HepG2 (cell line): ENCODE results near the gene PLEKHG2. TPM values are rescaled to one million over a fixed set of nuclear protein-coding genes. Genes with fewer than 3 reads are reported as not detected.

Experiments used
- ETV5 ChIP-seq: IDR thresholded peaks from 2 replicates; pipeline ENCODE4 v1.6.1; 2018; ENCODE audit warnings: missing biosample characterization, missing genetic modification reagents, inconsistent platforms, borderline replicate concordance
- GABPA ChIP-seq, 2 experiments: IDR thresholded peaks; 2 replicates each; pipeline ENCODE4 v1.6.1; 2011 to 2016; ENCODE audit warnings: low read depth in 2 of 2, low read length in 1 of 2, missing biosample characterization in 1 of 2, missing genetic modification characterization in 1 of 2
- HNRNPLL ChIP-seq: fragments of 200-400 bp; formaldehyde crosslinking; IDR thresholded peaks from 2 replicates; pipeline ENCODE4 v1.6.1; 2017; ENCODE audit warnings: mild to moderate bottlenecking, low read depth, low read length; ENCODE audit not compliant: poor library complexity, severe bottlenecking
- HOXA3 ChIP-seq: sonication (generic); formaldehyde crosslinking; IDR thresholded peaks from 2 replicates; pipeline ENCODE4 v1.5.0; 2020; ENCODE audit warnings: missing genetic modification reagents
- LCORL ChIP-seq, 2 experiments: fragments of 450-650 bp in 1 of 2; sonication (generic) in 1 of 2; formaldehyde crosslinking in 1 of 2; IDR thresholded peaks; 2 replicates each; pipeline versions ENCODE4 v1.5.0 to v1.6.1; 2017 to 2020; ENCODE audit warnings: antibody characterized with exemption in 1 of 2, missing genetic modification reagents in 1 of 2
- MAFF ChIP-seq: IDR thresholded peaks from 2 replicates; pipeline ENCODE4 v1.6.1; 2011; ENCODE audit warnings: low read depth, low read length, improper control_type of control experiment
- MAFK ChIP-seq, 2 experiments: IDR thresholded peaks in 1 of 2; conservative IDR thresholded peaks in 1 of 2; 2 replicates each; pipeline ENCODE4 v1.6.1; 2011; ENCODE audit warnings: improper control_type of control experiment in 2 of 2, low read length in 2 of 2
- MAZ ChIP-seq, 2 experiments: sonication (generic) in 1 of 2; formaldehyde crosslinking in 1 of 2; IDR thresholded peaks; 2 replicates each; pipeline versions ENCODE4 v1.5.0 to v1.6.1; 2012 to 2020; ENCODE audit warnings: low read depth in 2 of 2, mild to moderate bottlenecking in 2 of 2, borderline replicate concordance in 1 of 2, improper control_type of control experiment in 1 of 2, low read length in 1 of 2, missing genetic modification reagents in 1 of 2, moderate library complexity in 1 of 2
- MXD4 ChIP-seq: IDR thresholded peaks from 2 replicates; pipeline ENCODE4 v1.6.1; 2016; ENCODE audit warnings: mild to moderate bottlenecking, missing biosample characterization, missing genetic modification reagents
- NFYC ChIP-seq: IDR thresholded peaks from 2 replicates; pipeline ENCODE4 v1.6.1; 2016; ENCODE audit warnings: missing genetic modification reagents, missing compliant biosample characterization
- RBM39 ChIP-seq: fragments of 200-400 bp; formaldehyde crosslinking; IDR thresholded peaks from one replicate; pipeline ENCODE4 v1.6.1; 2018; ENCODE audit warnings: antibody characterized with exemption, mild to moderate bottlenecking, low read depth, low read length; ENCODE audit not compliant: poor library complexity, severe bottlenecking
- SNRNP70 ChIP-seq: fragments of 200-400 bp; formaldehyde crosslinking; IDR thresholded peaks from 2 replicates; pipeline ENCODE4 v1.6.1; 2017; ENCODE audit warnings: mild to moderate bottlenecking, low read depth, low read length, moderate library complexity
- ZBTB3 ChIP-seq: sonication (generic); formaldehyde crosslinking; IDR thresholded peaks from 2 replicates; pipeline ENCODE4 v1.4.0; 2020; ENCODE audit warnings: low read depth, mild to moderate bottlenecking, moderate library complexity, missing genetic modification reagents, borderline replicate concordance
- ZNF350 ChIP-seq: sonication (generic); formaldehyde crosslinking; IDR thresholded peaks from 2 replicates; pipeline ENCODE4 v1.4.0; 2020; ENCODE audit warnings: mild to moderate bottlenecking, low read depth, missing genetic modification reagents, borderline replicate concordance
- ZNF703 ChIP-seq: sonication (generic); formaldehyde crosslinking; IDR thresholded peaks from 2 replicates; pipeline ENCODE4 v1.5.1; 2020; ENCODE audit warnings: missing genetic modification reagents, mild to moderate bottlenecking, moderate library complexity, borderline replicate concordance
- ZNF713 ChIP-seq: sonication (generic); formaldehyde crosslinking; IDR thresholded peaks from 2 replicates; pipeline ENCODE4 v1.4.0; 2020; ENCODE audit warnings: mild to moderate bottlenecking, missing genetic modification reagents
- ZSCAN12 ChIP-seq: sonication (generic); formaldehyde crosslinking; IDR thresholded peaks from 2 replicates; pipeline ENCODE4 v1.9.0; 2021; ENCODE audit warnings: mild to moderate bottlenecking, missing genetic modification reagents
- polyA plus RNA-seq, 8 experiments: library from polyadenylated mRNA; depleted of rRNA in 3 of 8; stranded (reverse) in 7 of 8; unstranded in 1 of 8; fragments of >200 nt; fragmentation: Illumina TruSeq in 4 of 8; extraction: Trizol in 4 of 8; gene quantifications; 2 replicates each; pipeline versions ENCODE4 v1.2.1 to v1.2.3, GENCODE V29; 2011 to 2016; ENCODE audit warnings: low read depth in 4 of 8, missing spikeins in 1 of 8, mixed read lengths in 1 of 8; ENCODE audit not compliant: insufficient read depth in 1 of 8
- total RNA-seq, 5 experiments: library from RNA; depleted of rRNA; stranded (reverse); fragments of >200 nt; fragmentation: Illumina TruSeq; extraction: Trizol; gene quantifications; 2 replicates each; pipeline ENCODE4 v1.2.3, GENCODE V29; 2016; ENCODE audit warnings: low read depth in 1 of 5
- TF ChIP-seq, protein P1 (sequence below): IDR thresholded peaks from 2 replicates; pipeline ENCODE4 v1.6.1; 2016
- TF ChIP-seq, protein P2 (sequence below): sonication (generic); formaldehyde crosslinking; IDR thresholded peaks from 2 replicates; pipeline ENCODE4 v1.4.0; 2020; ENCODE audit warnings: missing genetic modification reagents; ENCODE audit errors: not compliant biosample characterization
- TF ChIP-seq, protein P3 (sequence below): sonication (generic); formaldehyde crosslinking; IDR thresholded peaks from 2 replicates; pipeline ENCODE4 v1.5.1; 2020; ENCODE audit warnings: missing genetic modification reagents, mild to moderate bottlenecking, borderline replicate concordance
- TF ChIP-seq, protein P4 (sequence below): sonication (generic); formaldehyde crosslinking; IDR thresholded peaks from 2 replicates; pipeline ENCODE4 v1.5.0; 2020; ENCODE audit warnings: missing genetic modification reagents
- TF ChIP-seq, protein P5 (sequence below): sonication (generic); formaldehyde crosslinking; IDR thresholded peaks from 2 replicates; pipeline ENCODE4 v1.8.0; 2022; ENCODE audit warnings: missing genetic modification reagents, mild to moderate bottlenecking, inconsistent platforms, borderline replicate concordance

PLEKHG2 gene
- total and polyA plus RNA-seq, 2 of the 13 experiments (the other 11 are each of a cell fraction or from before 2014, with no cell fraction given) = 3.6 to 6.8 TPM

DNA sequence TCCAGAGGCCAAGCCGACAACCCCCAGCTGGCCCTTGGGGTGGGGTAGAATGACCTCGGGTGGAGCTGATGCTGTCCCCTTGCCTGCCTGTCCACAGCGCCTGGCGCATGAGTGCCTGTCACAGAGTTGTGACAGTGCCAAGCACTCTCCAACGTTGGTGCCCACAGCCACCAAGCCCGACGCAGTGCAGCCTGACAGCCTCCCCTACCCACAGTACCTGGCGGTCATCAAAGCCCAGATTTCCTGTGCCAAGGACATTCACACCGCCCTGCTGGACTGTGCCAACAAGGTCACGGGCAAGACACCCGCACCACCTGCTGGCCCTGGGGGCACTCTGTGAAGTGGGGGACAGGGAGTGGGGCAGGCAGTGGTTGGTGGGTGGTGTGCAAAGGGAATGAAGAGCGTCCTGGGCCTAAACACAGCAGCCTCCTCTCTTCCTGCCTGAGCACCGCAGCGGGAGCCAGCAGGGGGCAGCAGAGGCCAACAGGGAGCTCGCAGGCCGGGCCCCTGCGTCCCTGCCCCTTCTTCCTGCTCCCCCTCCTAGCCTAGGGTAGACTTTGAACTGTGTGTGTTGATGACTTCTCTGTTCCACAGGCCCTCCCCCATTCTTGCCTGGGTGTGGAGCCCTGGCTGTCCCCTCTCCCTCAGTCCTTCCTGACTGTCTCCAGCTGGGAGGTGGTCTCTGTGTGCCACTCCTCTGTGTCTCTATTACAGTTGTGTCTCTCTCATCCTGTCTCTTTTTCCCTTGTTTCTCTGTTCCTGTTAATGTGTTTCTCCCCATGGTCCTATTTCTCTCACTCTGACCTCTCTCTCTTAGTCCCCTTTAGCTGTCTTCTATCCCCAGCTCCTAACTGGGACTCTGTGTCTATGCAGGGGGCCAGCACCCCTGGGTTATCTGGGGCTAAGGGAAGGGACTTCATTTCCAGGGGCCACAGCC is 14.8 kb upstream of the PLEKHG2 start (continued):
- TF ChIP-seq ZNF713 (CRISPR knock-in tag) (no peak; the same call in 1 of the 2 replicates), SNRNP70 (no peak), ZSCAN12 (CRISPR knock-in tag) (no peak), LCORL (IDR thresholded peaks at IDR 0.05) (no peak), LCORL (CRISPR knock-in tag; IDR thresholded peaks at IDR 0.05) (peak; percentile 93), GABPA (IDR thresholded peaks at IDR 0.05; ENCODE audit: low read depth, low read length) (no peak), GABPA (CRISPR knock-in tag; IDR thresholded peaks at IDR 0.05; ENCODE audit: low read depth) (peak; percentile 67), HNRNPLL (no peak), MAZ (IDR thresholded peaks at IDR 0.05; ENCODE audit: borderline replicate concordance, low read depth, low read length) (peak; percentile 89; the same call in 1 of the 2 replicates), MAZ (CRISPR knock-in tag; IDR thresholded peaks at IDR 0.05; ENCODE audit: low read depth) (peak; percentile 95), ZBTB3 (CRISPR knock-in tag) (no peak), MAFF (no peak), HOXA3 (CRISPR knock-in tag) (peak; percentile 86), ZNF703 (CRISPR knock-in tag) (no peak), NFYC (CRISPR knock-in tag) (peak; percentile 24; the same call in 1 of the 2 replicates), MAFK (conservative IDR thresholded peaks at IDR 0.05 in 1 of 2, IDR thresholded peaks at IDR 0.05 in 1 of 2; ENCODE audit: low read length in 2 of 2) (no peak), ZNF350 (CRISPR knock-in tag) (peak; percentile 92), ETV5 (peak; percentile 94), MXD4 (CRISPR knock-in tag) (no peak), RBM39 (peak; percentile 85)
- TF ChIP-seq, protein P1, sequence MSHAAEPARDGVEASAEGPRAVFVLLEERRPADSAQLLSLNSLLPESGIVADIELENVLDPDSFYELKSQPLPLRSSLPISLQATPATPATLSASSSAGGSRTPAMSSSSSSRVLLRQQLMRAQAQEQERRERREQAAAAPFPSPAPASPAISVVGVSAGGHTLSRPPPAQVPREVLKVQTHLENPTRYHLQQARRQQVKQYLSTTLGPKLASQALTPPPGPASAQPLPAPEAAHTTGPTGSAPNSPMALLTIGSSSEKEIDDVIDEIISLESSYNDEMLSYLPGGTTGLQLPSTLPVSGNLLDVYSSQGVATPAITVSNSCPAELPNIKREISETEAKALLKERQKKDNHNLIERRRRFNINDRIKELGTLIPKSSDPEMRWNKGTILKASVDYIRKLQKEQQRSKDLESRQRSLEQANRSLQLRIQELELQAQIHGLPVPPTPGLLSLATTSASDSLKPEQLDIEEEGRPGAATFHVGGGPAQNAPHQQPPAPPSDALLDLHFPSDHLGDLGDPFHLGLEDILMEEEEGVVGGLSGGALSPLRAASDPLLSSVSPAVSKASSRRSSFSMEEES = peak; percentile 82
- TF ChIP-seq, protein P2, sequence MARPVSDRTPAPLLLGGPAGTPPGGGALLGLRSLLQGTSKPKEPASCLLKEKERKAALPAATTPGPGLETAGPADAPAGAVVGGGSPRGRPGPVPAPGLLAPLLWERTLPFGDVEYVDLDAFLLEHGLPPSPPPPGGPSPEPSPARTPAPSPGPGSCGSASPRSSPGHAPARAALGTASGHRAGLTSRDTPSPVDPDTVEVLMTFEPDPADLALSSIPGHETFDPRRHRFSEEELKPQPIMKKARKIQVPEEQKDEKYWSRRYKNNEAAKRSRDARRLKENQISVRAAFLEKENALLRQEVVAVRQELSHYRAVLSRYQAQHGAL (CRISPR knock-in tag) = no peak
- TF ChIP-seq, protein P3, sequence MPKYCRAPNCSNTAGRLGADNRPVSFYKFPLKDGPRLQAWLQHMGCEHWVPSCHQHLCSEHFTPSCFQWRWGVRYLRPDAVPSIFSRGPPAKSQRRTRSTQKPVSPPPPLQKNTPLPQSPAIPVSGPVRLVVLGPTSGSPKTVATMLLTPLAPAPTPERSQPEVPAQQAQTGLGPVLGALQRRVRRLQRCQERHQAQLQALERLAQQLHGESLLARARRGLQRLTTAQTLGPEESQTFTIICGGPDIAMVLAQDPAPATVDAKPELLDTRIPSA = no peak
- TF ChIP-seq, protein P4, sequence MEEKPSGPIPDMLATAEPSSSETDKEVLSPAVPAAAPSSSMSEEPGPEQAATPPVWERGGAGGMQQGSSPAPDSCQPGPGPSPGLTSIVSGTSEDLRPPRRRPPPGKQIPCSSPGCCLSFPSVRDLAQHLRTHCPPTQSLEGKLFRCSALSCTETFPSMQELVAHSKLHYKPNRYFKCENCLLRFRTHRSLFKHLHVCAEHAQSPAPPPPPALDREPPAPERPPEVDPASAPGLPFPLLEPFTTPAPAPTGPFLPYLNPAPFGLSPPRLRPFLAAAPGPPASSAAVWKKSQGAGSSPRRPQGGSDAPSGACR = no peak; the same call in 1 of the 2 replicates
- TF ChIP-seq, protein P5, sequence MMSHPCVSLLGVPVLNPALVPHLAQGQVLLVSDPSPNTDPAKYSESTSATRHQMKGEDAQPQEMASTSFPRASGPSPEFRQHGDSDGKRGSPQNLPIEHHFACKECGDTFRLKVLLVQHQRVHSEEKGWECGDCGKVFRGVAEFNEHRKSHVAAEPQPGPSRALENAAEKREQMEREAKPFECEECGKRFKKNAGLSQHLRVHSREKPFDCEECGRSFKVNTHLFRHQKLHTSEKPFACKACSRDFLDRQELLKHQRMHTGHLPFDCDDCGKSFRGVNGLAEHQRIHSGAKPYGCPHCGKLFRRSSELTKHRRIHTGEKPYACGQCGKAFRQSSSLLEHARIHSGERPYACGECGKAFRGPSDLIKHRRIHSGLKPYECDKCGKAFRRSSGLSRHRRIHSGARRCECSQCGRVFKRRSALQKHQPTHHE (CRISPR knock-in tag) = no peak
